Measurements from ENCODE around the gene RBM23. TPM values are rescaled to one million over a fixed set of nuclear protein-coding genes. Genes with fewer than 3 reads are reported as not detected.

Gene RBM23
- total and polyA plus RNA-seq, 2 of the 8 experiments (the other 6 are each of a cell fraction or from before 2014, with no cell fraction given): 41.2 to 43.3 TPM

GRCh38 chr14:22886500-22887259 lies 32.3 kb downstream of the RBM23 start:
- H2BK5ac ChIP-seq (ENCODE audit: low read depth, low read length): peak overlapping the region; percentile 81; the same call in 1 of the 2 replicates
- peak overlapping the region; percentile 25 for H3K27ac ChIP-seq (ENCODE audit: low read depth, low read length)
- H3K4me1 ChIP-seq (replicated peaks in 1 of 4; ENCODE audit: control insufficient read depth in 3 of 4, insufficient read depth in 4 of 4, low read length in 3 of 4): peaks cover 7 to 21% (median 12%) of the 10 kb centered on the region in 4 experiments
- peak; percentile 99 for TF ChIP-seq MAX (IDR thresholded peaks at IDR 0.05)
- no peak for TF ChIP-seq JUND (IDR thresholded peaks at IDR 0.05; ENCODE audit: low read length)
- 0 out of 2 replicates have a peak, but pooled peaks have one; percentile 46 for TF ChIP-seq RBBP5 (IDR thresholded peaks at IDR 0.05; ENCODE audit: borderline replicate concordance, low read depth, low read length)
- peak; percentile 53 for TF ChIP-seq TAF7 (optimal IDR thresholded peaks at IDR 0.05; ENCODE audit: borderline replicate concordance, low read depth, low read length)
- no peak for TF ChIP-seq NANOG (IDR thresholded peaks at IDR 0.05; ENCODE audit: insufficient read depth, low read depth, low read length, poor library complexity, severe bottlenecking)
- TF ChIP-seq GTF2F1 (IDR thresholded peaks at IDR 0.05; ENCODE audit: borderline replicate concordance, low read depth, low read length): 0 out of 2 replicates have a peak, but pooled peaks have one; percentile 18
- no peak for TF ChIP-seq CBX8 (IDR thresholded peaks at IDR 0.05; ENCODE audit: borderline replicate concordance, low read depth, low read length)
- peak; percentile 9 to 83; a peak in 1 of 4 replicates for TF ChIP-seq HDAC2 (IDR thresholded peaks at IDR 0.05; ENCODE audit: borderline replicate concordance in 1 of 2, low read depth in 2 of 2, low read length in 2 of 2)
- peak; percentile 46 for TF ChIP-seq RNF2 (IDR thresholded peaks at IDR 0.05; ENCODE audit: borderline replicate concordance, low read depth, low read length, missing control alignments, poor library complexity, severe bottlenecking)

More at GRCh38 chr14:22886500-22887259, 32.3 kb downstream of the RBM23 start:
- Histone ChIP-seq H2BK12ac (ENCODE audit: low read depth, low read length) (no peak overlapping the region; the same call in 1 of the 2 replicates), H3K4me2 (ENCODE audit: insufficient read depth in 1 of 2, low read depth in 2 of 2, low read length in 2 of 2) (peak overlapping the region; percentile 86), H3K36me3 (ENCODE audit: control insufficient read depth in 2 of 4, insufficient read depth in 4 of 4, low read length in 3 of 4) (no peaks in the 10 kb centered on the region), H4K91ac (replicated peaks; ENCODE audit: insufficient read length, low read length) (peak overlapping the region; percentile 16), H2AK5ac (ENCODE audit: low read depth, low read length) (no peak overlapping the region), H4K8ac (ENCODE audit: extremely low read depth, insufficient read depth, low read length) (peak overlapping the region; percentile 39; the same call in 1 of the 2 replicates), H3K4me3 (ENCODE audit: extremely low read depth in 1 of 4, insufficient read depth in 2 of 4, low read depth in 3 of 4, low read length in 4 of 4) (peak overlapping the region; percentile 57 to 83 (median 65)), H3K4ac (replicated peaks; ENCODE audit: insufficient read length, low read depth, low read length) (no peak overlapping the region), H3K18ac (ENCODE audit: extremely low read depth, low read length) (peak overlapping the region; percentile 93), H4K20me1 (replicated peaks in 1 of 2; ENCODE audit: control insufficient read depth in 1 of 2, insufficient read depth in 2 of 2, low read length in 2 of 2) (no peaks in the 10 kb centered on the region), H3K23ac (ENCODE audit: insufficient read length) (no peak overlapping the region), H3K23me2 (ENCODE audit: low read depth, low read length) (peaks cover 14% of the 10 kb centered on the region), H3K79me2 (ENCODE audit: control insufficient read depth in 1 of 2, insufficient read depth in 2 of 2, low read length in 2 of 2) (no peaks in the 10 kb centered on the region), H4K5ac (ENCODE audit: insufficient read length, low read depth, low read length) (peak overlapping the region; percentile 28), H3K9me3 (ENCODE audit: insufficient read depth in 2 of 2, low read depth in 1 of 2, low read length in 1 of 2) (no peaks in the 10 kb centered on the region), H2BK15ac (ENCODE audit: low read length) (no peak overlapping the region; the same call in 1 of the 2 replicates), H3K56ac (replicated peaks; ENCODE audit: insufficient read length, low read depth, low read length) (peak overlapping the region; percentile 71), H2BK120ac (replicated peaks; ENCODE audit: low read depth, low read length) (peak overlapping the region; percentile 21), H3K79me1 (ENCODE audit: low read depth, low read length) (peaks cover 3% of the 10 kb centered on the region; the same call in 1 of the 2 replicates), H3K14ac (ENCODE audit: insufficient read length) (no peak overlapping the region), H3K27me3 (replicated peaks in 1 of 4; ENCODE audit: control insufficient read depth in 3 of 4, extremely low read depth in 1 of 4, insufficient read depth in 3 of 4, low read length in 3 of 4) (peaks cover 0 to 17% (median 11%) of the 10 kb centered on the region in 4 experiments; a peak in 6 of 7 replicates), H2BK20ac (ENCODE audit: low read length) (no peak overlapping the region), H3K9ac (replicated peaks in 1 of 4; ENCODE audit: extremely low read depth in 1 of 4, low read depth in 3 of 4, low read length in 3 of 4) (peak overlapping the region in 3 of 4 experiments; percentile 48 to 74 (median 59); a peak in 5 of 7 replicates), H2AFZ (ENCODE audit: low read length) (peak overlapping the region; percentile 90; the same call in 1 of the 2 replicates)
- 5% methylated on average over 42 of the region's 77 CpGs; no CpG with 5 or more reads in 1 of the 2 experiments for WGBS, 2 experiments (ENCODE audit: extremely low coverage in 1 of 2, insufficient coverage in 1 of 2, insufficient read length in 1 of 2, insufficient replicate concordance in 2 of 2, low coverage in 1 of 2, low lambda C conversion rate in 2 of 2, missing lambda C conversion rate in 1 of 2)
- POLR2A ChIA-PET (ENCODE audit: partially characterized antibody): interaction anchor here (0.5 to 7.2 kb wide), 15 partner anchors 8 to 171 kb away, joined by 3 to 54 read pairs (median 3); partner anchors contain the start of genes LRP10, PRMT5 and RBM23
- CTCF ChIA-PET (ENCODE audit: partially characterized antibody): interaction anchor here (1.0 to 56.0 kb wide), 5 partner anchors 13 to 182 kb away, joined by 4 to 1562 read pairs (median 121); partner anchors contain the start of genes LRP10, MMP14, MRPL52 and SLC7A7
- DNase-seq (ENCODE audit: low read depth in 1 of 2, low spot score in 2 of 2) (peak in 1 of 2 experiments; percentile 87), FAIRE-seq (no peak)
